ENCODE measurements around the gene HPGDS. TPM values are rescaled to one million over a fixed set of nuclear protein-coding genes. Genes with fewer than 3 reads are reported as not detected.

Gene HPGDS
- total and polyA plus RNA-seq, 10 of the 15 experiments (the other 5 are each of a cell fraction or from before 2014, with no cell fraction given): not detected

DNA sequence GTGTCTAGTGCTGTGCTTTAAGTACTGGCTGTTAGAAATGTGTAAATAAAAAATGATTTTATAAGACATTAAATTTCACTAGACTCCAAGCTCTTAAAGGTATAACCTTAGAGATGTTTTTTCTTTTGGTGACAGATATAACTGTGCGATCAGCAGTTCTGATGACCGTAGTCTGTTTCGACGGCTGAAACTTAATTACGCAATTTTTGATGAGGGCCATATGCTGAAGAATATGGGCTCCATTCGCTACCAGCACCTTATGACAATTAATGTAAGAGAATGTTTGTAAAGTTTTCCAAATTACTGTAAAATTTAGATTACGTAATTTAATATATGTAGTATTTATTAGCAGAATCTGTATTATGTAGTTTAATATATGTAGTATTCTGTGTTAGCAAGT is 66.4 kb downstream of the HPGDS start (continued):
- no peak for TF ChIP-seq BHLHE40 (IDR thresholded peaks at IDR 0.05; ENCODE audit: borderline replicate concordance in 1 of 2, low read depth in 2 of 2, low read length in 1 of 2)
- no peak for TF ChIP-seq CREB1 (IDR thresholded peaks at IDR 0.05; ENCODE audit: low read depth)
- no peak for TF ChIP-seq SREBF1 (IDR thresholded peaks at IDR 0.05; ENCODE audit: low read length)
- no peak for TF ChIP-seq EP300 (IDR thresholded peaks at IDR 0.05; ENCODE audit: borderline replicate concordance in 1 of 2, control insufficient read depth in 1 of 2, low read depth in 2 of 2, low read length in 2 of 2)
- TF ChIP-seq REST (IDR thresholded peaks at IDR 0.05; ENCODE audit: low read depth, low read length): no peak
- TF ChIP-seq RCOR1 (conservative IDR thresholded peaks at IDR 0.05; ENCODE audit: low read depth, low read length): no peak
- TF ChIP-seq HDAC6 (IDR thresholded peaks at IDR 0.05; ENCODE audit: unreplicated experiment): no peak
- TF ChIP-seq CBX5 (IDR thresholded peaks at IDR 0.05; ENCODE audit: low read depth): no peak
- TF ChIP-seq STAT1 (conservative IDR thresholded peaks at IDR 0.05): no peak
- TF ChIP-seq RELA (IDR thresholded peaks at IDR 0.05; ENCODE audit: borderline replicate concordance, partially characterized antibody): no peak
- TF ChIP-seq NKRF (conservative IDR thresholded peaks at IDR 0.05): no peak
- TF ChIP-seq YBX1 (IDR thresholded peaks at IDR 0.05): no peak
- TF ChIP-seq PAX5 (IDR thresholded peaks at IDR 0.05; ENCODE audit: borderline replicate concordance, low read depth, low read length): no peak
- no peak for TF ChIP-seq MEF2B (IDR thresholded peaks at IDR 0.05; ENCODE audit: partially characterized antibody, poor library complexity, severe bottlenecking)
- TF ChIP-seq, protein P1, sequence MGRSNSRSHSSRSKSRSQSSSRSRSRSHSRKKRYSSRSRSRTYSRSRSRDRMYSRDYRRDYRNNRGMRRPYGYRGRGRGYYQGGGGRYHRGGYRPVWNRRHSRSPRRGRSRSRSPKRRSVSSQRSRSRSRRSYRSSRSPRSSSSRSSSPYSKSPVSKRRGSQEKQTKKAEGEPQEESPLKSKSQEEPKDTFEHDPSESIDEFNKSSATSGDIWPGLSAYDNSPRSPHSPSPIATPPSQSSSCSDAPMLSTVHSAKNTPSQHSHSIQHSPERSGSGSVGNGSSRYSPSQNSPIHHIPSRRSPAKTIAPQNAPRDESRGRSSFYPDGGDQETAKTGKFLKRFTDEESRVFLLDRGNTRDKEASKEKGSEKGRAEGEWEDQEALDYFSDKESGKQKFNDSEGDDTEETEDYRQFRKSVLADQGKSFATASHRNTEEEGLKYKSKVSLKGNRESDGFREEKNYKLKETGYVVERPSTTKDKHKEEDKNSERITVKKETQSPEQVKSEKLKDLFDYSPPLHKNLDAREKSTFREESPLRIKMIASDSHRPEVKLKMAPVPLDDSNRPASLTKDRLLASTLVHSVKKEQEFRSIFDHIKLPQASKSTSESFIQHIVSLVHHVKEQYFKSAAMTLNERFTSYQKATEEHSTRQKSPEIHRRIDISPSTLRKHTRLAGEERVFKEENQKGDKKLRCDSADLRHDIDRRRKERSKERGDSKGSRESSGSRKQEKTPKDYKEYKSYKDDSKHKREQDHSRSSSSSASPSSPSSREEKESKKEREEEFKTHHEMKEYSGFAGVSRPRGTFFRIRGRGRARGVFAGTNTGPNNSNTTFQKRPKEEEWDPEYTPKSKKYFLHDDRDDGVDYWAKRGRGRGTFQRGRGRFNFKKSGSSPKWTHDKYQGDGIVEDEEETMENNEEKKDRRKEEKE (IDR thresholded peaks at IDR 0.05): no peak
